ENCODE data around the gene PPP4R4.

The PPP4R4 gene

GRCh38 chr14:94161981-94162380 is 12.1 kb upstream of the PPP4R4 start:
- DNase-seq (ENCODE audit: insufficient read length, low spot score) (no peak), FAIRE-seq (no peak)
- TF ChIP-seq POLR2A (IDR thresholded peaks at IDR 0.05; ENCODE audit: low read depth, low read length): no peak

- FAIRE-seq (no peak), DNase-seq (ENCODE audit: insufficient read length, low spot score) (no peak)
- TF ChIP-seq POLR2A (IDR thresholded peaks at IDR 0.05; ENCODE audit: low read depth, low read length): no peak
These were observed 11.7 kb upstream of the PPP4R4 start for GRCh38 chr14:94162466-94162865.

GRCh38 chr14:94163796-94164195 is 10.3 kb upstream of the PPP4R4 start:
- no peak for FAIRE-seq
- no peak for TF ChIP-seq POLR2A (IDR thresholded peaks at IDR 0.05; ENCODE audit: low read depth, low read length)
- no peak for DNase-seq (ENCODE audit: insufficient read length, low spot score)

GRCh38 chr14:94164685-94165431 is 9.3 kb upstream of the PPP4R4 start:
- FAIRE-seq (no peak), DNase-seq (ENCODE audit: insufficient read length, low spot score) (no peak)
- no peak for TF ChIP-seq POLR2A (IDR thresholded peaks at IDR 0.05; ENCODE audit: low read depth, low read length)

- TF ChIP-seq POLR2A (IDR thresholded peaks at IDR 0.05; ENCODE audit: low read depth, low read length): no peak
- DNase-seq (ENCODE audit: insufficient read length, low spot score): no peak
- no peak for FAIRE-seq
These were observed 8.4 kb upstream of the PPP4R4 start for GRCh38 chr14:94165744-94166143.

GRCh38 chr14:94170136-94170535 is 4.0 kb upstream of the PPP4R4 start:
- FAIRE-seq (no peak), DNase-seq (ENCODE audit: insufficient read length, low spot score) (no peak)
- TF ChIP-seq POLR2A (IDR thresholded peaks at IDR 0.05; ENCODE audit: low read depth, low read length): no peak

- FAIRE-seq (no peak), DNase-seq (ENCODE audit: insufficient read length, low spot score) (no peak)
- no peak for TF ChIP-seq POLR2A (IDR thresholded peaks at IDR 0.05; ENCODE audit: low read depth, low read length)
These were observed 2.9 kb upstream of the PPP4R4 start for GRCh38 chr14:94171208-94171607.

- FAIRE-seq (no peak), DNase-seq (ENCODE audit: insufficient read length, low spot score) (no peak)
- TF ChIP-seq POLR2A (IDR thresholded peaks at IDR 0.05; ENCODE audit: low read depth, low read length): no peak
These were observed 1.6 kb upstream of the PPP4R4 start for GRCh38 chr14:94172545-94172944.

GRCh38 chr14:94173471-94173884 is 644 bp upstream of the PPP4R4 start:
- DNase-seq (ENCODE audit: insufficient read length, low spot score) (no peak), FAIRE-seq (no peak)
- TF ChIP-seq POLR2A (IDR thresholded peaks at IDR 0.05; ENCODE audit: low read depth, low read length): no peak

- FAIRE-seq (no peak), DNase-seq (ENCODE audit: insufficient read length, low spot score) (no peak)
- no peak for TF ChIP-seq POLR2A (IDR thresholded peaks at IDR 0.05; ENCODE audit: low read depth, low read length)
These were observed 485 bp downstream of the PPP4R4 start for GRCh38 chr14:94174604-94175010.

- DNase-seq (ENCODE audit: insufficient read length, low spot score): no peak
- FAIRE-seq: no peak
- TF ChIP-seq POLR2A (IDR thresholded peaks at IDR 0.05; ENCODE audit: low read depth, low read length): no peak
These were observed 1.1 kb downstream of the PPP4R4 start for GRCh38 chr14:94175011-94175745.

GRCh38 chr14:94175747-94176146 is 1.6 kb downstream of the PPP4R4 start:
- no peak for DNase-seq (ENCODE audit: insufficient read length, low spot score)
- no peak for FAIRE-seq
- TF ChIP-seq POLR2A (IDR thresholded peaks at IDR 0.05; ENCODE audit: low read depth, low read length): no peak

GRCh38 chr14:94176808-94177207 is 2.7 kb downstream of the PPP4R4 start:
- FAIRE-seq: no peak
- TF ChIP-seq POLR2A (IDR thresholded peaks at IDR 0.05; ENCODE audit: low read depth, low read length): no peak
- DNase-seq (ENCODE audit: insufficient read length, low spot score): no peak

- no peak for DNase-seq (ENCODE audit: insufficient read length, low spot score)
- no peak for TF ChIP-seq POLR2A (IDR thresholded peaks at IDR 0.05; ENCODE audit: low read depth, low read length)
- no peak for FAIRE-seq
These were observed 3.7 kb downstream of the PPP4R4 start for GRCh38 chr14:94177806-94178205.

- DNase-seq (ENCODE audit: insufficient read length, low spot score) (no peak), FAIRE-seq (no peak)
- TF ChIP-seq POLR2A (IDR thresholded peaks at IDR 0.05; ENCODE audit: low read depth, low read length): no peak
These were observed 5.1 kb downstream of the PPP4R4 start for GRCh38 chr14:94179244-94179643.
